GM18868 (cell line): Measurements from ENCODE around the gene FAM131A.
"Not testable (repeated sequence)": the region's sequence is repeated elsewhere in the genome, so short reads cannot be mapped to it uniquely, and the experiment has no call there.

Source experiments
- ATAC-seq: cut with Tn5 transposase; IDR thresholded peaks from one replicate; pipeline ENCODE4 v1.9.1; 2021; ENCODE audit warnings: mild to moderate bottlenecking, moderate library complexity; ENCODE audit not compliant: unreplicated experiment

Gene FAM131A

DNA sequence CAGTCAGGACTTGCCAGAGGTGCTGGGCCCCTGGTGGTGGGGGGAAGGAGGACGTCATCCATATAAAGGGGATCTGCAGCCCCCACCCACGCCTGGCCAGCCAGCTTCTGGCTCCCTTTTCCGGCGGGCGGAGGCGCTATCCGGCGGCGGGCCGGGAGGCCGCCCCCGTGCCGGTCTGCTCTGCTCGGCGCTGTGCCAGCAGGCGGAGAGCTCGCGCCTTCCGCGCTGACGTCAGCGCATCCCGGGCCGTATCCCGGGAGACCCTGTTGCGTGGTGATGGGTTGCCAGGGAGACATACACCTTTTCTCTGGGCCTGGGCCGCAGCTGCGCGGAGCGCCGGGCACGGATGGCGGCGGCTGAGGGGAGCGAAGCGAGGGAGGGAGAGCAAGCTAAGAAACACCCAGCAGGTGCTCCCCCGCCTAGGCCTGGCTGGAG is 1.1 kb downstream of the FAM131A start:
- ATAC-seq, result no peak

- ATAC-seq, result no peak
Measured at GRCh38 chr3:184339001-184339400, 1.6 kb downstream of the FAM131A start.

DNA sequence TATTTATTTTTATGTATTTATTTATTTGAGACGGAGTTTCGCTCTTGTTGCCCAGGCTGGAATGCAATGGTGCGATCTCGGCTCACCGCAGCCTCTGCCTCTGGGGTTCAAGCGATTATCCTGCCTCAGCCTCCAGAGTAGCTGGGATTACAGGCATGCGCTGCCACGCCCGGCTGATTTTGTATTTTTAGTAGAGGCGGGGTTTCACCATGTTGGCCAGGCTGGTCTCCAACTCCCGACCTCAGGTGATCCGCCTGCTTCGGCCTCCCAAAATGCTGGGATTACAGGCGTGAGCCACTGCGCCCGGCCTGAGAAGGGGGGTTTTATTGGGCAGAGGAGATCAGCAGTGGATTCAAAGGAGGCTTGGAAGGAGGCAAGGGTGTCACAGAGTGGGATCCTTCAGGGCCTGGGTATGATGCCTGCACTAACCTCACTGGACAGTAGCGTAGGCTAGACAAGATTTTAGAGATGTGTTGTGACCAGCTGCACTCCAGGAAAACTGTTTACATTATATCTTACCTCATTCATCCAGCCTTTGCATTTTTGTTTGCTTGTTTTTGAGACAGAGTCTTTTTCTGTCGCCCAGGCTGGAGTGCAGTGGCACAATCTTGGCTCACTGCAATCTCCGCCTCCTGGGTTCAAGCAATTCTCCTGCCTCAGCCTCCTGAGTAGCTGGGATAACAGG is 2.2 kb downstream of the FAM131A start:
- not testable (repeated sequence) for ATAC-seq

- no peak for ATAC-seq
Measured at GRCh38 chr3:184341925-184342324, 4.5 kb downstream of the FAM131A start.

- ATAC-seq, result no peak
Measured at GRCh38 chr3:184343200-184343876, 5.9 kb downstream of the FAM131A start.

DNA sequence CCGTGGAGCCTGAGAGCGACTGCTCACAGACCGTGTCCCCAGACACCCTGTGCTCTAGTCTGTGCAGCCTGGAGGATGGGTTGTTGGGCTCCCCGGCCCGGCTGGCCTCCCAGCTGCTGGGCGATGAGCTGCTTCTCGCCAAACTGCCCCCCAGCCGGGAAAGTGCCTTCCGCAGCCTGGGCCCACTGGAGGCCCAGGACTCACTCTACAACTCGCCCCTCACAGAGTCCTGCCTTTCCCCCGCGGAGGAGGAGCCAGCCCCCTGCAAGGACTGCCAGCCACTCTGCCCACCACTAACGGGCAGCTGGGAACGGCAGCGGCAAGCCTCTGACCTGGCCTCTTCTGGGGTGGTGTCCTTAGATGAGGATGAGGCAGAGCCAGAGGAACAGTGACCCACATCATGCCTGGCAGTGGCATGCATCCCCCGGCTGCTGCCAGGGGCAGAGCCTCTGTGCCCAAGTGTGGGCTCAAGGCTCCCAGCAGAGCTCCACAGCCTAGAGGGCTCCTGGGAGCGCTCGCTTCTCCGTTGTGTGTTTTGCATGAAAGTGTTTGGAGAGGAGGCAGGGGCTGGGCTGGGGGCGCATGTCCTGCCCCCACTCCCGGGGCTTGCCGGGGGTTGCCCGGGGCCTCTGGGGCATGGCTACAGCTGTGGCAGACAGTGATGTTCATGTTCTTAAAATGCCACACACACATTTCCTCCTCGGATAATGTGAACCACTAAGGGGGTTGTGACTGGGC is 7.3 kb downstream of the FAM131A start:
- no peak for ATAC-seq

DNA sequence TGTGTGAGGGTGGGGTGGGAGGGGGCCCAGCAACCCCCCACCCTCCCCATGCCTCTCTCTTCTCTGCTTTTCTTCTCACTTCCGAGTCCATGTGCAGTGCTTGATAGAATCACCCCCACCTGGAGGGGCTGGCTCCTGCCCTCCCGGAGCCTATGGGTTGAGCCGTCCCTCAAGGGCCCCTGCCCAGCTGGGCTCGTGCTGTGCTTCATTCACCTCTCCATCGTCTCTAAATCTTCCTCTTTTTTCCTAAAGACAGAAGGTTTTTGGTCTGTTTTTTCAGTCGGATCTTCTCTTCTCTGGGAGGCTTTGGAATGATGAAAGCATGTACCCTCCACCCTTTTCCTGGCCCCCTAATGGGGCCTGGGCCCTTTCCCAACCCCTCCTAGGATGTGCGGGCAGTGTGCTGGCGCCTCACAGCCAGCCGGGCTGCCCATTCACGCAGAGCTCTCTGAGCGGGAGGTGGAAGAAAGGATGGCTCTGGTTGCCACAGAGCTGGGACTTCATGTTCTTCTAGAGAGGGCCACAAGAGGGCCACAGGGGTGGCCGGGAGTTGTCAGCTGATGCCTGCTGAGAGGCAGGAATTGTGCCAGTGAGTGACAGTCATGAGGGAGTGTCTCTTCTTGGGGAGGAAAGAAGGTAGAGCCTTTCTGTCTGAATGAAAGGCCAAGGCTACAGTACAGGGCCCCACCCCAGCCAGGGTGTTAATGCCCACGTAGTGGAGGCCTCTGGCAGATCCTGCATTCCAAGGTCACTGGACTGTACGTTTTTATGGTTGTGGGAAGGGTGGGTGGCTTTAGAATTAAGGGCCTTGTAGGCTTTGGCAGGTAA is 8.1 kb downstream of the FAM131A start:
- peak; percentile 68 for ATAC-seq

DNA sequence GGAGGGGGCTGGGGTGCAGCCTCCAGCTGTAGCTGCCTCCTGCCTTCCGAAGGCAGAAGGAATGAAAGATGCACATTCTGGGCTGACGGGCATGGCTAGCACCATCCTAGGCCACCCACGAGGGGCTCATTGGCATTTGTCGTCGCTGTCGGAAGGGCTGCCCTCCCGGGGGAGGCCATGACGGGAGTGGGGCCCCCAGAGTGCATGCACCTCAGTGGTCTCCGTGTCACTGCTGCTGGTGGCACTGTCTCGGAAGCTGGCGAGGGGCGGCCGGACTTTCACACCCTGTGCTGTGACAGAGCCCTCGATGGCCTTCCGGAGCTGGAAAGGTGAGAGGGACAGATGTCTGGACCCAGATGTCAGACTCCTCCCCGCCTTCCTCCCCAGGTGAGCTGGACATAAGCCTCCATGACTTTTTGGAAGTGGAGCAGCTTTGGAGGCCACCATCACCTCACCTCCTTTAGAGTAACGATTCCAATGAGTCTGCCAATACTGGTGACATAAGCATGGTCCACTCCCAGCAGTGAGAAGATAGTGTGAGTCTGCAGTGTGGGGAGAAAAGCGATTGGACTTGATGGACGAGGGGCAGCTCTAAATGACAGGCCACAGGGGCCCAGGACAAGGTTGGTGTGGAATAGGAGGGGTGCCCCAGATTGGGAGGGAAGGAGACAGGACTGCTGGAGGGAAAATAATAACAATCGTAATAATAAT is 9.2 kb downstream of the FAM131A start:
- ATAC-seq, result no peak

GRCh38 chr3:184347321-184348056 is 10.1 kb downstream of the FAM131A start:
- no peak for ATAC-seq

DNA sequence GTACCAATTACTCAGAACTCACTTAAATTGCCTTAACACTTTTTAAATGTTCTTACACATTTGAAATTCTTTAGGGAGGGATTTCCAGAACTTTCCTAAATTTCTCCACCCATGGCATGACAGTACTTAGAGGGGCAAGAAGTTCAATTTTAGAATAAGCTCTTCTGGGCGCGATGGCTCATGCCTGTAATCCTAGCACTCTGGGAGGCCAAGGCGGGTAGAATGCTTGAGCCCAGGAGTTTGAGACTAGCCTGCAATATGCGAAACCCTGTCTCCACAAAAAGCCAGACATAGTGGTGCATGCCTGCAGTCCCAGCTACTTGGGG is 10.6 kb downstream of the FAM131A start:
- no peak for ATAC-seq

GRCh38 chr3:184349563-184350470 is 12.4 kb downstream of the FAM131A start:
- ATAC-seq, result no peak

- no peak for ATAC-seq
Measured at GRCh38 chr3:184350618-184351017, 13.2 kb downstream of the FAM131A start.

DNA sequence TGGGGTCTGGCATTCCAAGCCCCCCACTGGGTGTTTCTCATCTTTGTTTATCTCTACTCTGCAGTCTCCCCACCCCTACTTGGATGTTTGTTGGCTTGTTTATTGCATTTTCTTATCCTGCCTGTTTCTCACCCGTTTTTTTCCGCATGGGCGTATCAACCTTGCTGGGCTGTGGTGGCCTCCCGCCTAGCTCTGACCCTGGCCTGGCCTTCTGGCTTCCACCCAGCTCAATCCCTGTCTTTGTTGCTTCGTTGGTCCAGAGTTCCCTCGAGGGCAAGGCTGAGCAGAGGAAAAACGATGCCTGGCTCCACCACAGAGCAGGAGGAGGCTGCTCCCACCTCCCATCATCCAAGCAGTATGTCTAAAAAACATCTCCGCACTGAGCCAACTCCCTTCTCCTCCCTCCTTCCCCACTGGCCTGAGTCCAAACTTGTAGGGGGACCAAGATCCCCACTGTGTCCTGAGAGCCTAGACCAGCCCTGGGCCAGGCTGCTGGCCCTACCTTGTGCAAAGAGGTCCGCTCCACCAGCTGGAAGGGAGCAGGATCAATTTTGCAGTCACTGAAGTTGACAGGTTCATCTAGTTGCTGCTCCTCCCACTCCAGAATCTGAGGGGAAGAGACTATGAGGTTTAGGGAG is 14.2 kb downstream of the FAM131A start:
- no peak for ATAC-seq

DNA sequence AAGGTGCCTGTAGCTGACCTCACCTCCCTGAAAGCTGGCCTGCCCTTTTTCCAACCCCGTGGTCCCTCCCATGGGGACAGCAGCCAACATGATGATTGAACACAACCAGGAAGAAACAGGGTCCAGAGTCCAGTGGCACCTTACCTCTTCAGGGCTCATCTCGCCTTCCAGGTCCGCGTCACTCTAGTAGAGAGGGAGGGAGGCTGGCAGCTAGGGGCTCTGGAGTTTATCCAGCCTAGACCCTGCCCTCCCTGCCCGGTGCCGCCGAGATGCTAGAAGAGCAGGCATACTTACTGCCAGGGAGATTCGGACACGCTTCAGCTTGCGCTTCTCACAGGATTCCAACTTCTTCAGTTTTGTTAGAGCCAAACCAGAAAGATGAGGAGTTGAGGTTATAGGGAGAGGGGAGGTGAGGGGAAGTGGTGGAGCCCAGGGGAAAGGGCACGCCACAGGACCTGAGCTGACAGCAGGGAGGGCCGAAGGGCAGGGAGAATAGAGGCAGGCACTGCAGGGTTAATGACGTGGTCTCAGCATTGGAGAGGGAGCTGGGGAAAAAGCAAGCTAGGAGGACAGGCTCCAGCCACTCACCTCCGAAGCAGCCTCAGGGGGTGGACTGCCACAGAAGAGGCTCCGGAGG is 14.9 kb downstream of the FAM131A start:
- ATAC-seq, result no peak

- no peak for ATAC-seq
Measured at GRCh38 chr3:184352897-184353545, 15.6 kb downstream of the FAM131A start.

DNA sequence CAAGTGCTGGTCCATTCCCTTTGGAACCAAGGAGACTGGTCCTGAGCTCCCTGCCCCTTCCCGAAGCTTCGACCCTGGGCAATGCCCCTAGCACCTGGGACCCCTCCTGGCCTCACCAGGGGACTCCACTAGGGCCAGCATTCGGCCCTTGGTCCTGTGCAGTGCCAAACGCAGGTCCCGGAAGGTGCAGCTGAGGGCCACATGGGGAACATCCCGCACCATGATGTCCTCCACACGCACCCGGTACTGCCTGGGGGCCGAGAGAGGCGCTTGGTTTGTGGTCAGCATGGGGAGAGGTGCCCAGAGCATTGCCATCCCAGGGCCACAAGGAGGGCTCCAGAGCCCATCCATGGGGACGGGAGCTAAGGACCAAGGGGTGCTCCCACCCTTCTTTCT is 16.1 kb downstream of the FAM131A start:
- ATAC-seq, result no peak

- ATAC-seq, result no peak
Measured at GRCh38 chr3:184354121-184354728, 16.8 kb downstream of the FAM131A start.
